Retinal pigment epithelial cell (primary cell): ENCODE measurements around the gene DNMT1.
A peak's percentile ranks its signal among the peaks of the same experiment; 100 is the strongest.
"Not testable (repeated sequence)": the region's sequence is repeated elsewhere in the genome, so short reads cannot be mapped to it uniquely, and the experiment has no call there.

Source experiments
- DNase-seq: peaks from one replicate; pipeline ENCODE4 v3.0.0-alpha.2; 2010; ENCODE audit warnings: low read depth
- H3K4me3 ChIP-seq: 2 replicates; pipeline ENCODE4 v1.5.1; 2011; ENCODE audit warnings: mild to moderate bottlenecking, low read length, control low read depth, moderate library complexity
- CTCF ChIP-seq: conservative IDR thresholded peaks from 2 replicates; pipeline ENCODE4 v1.5.1; 2011; ENCODE audit warnings: low read depth, low read length, control low read depth, inconsistent platforms

The DNMT1 gene

GRCh38 chr19:10205636-10206035 lies 10.9 kb upstream of the DNMT1 start:
- DNase-seq = no peak
- H3K4me3 ChIP-seq = no peak overlapping the region
- no peak for TF ChIP-seq CTCF

- TF ChIP-seq CTCF = no peak
- H3K4me3 ChIP-seq = no peak overlapping the region
- no peak for DNase-seq
Observed at GRCh38 chr19:10203686-10204085, 8.9 kb upstream of the DNMT1 start.

DNA sequence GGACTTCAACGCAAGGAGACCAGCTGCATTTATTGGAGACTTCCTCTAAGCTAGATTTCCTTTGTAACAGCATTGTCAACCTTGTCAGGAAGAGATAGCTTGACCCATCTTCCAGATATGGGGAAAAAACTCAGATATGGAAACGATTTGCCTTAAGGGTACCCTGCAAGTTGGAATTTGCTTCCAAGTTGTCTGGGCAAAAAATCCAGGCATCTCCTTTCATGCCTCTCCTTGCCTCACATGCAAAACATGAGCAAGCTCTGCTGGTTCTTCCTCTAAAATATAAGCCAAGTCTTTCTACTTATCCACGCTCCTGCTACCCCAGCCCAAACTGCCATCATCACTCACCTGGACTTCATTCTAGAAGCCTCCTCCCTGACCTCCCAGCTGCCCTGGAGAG lies 6.4 kb upstream of the DNMT1 start:
- no peak for TF ChIP-seq CTCF
- H3K4me3 ChIP-seq = no peak overlapping the region
- no peak for DNase-seq

DNA sequence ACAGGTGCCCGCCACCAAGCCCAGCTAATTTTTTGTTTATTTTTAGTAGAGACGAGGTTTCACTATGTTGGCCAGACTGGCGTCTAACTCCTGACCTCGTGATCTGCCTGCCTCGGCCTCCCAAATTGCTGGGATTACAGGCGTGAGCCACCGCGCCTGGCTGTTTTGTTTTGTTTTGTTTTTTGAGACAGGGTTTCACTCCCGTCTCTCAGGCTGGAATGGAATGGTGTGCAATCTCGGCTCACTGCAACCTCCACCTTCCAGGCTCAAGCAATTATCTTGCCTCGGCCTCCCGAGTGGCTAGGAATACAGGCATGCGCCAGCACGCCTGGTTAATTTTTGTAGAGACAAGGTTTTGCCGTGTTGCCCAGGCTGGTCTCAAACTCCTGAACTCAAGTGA lies 5.3 kb upstream of the DNMT1 start:
- H3K4me3 ChIP-seq, DNase-seq: not testable (repeated sequence)

DNA sequence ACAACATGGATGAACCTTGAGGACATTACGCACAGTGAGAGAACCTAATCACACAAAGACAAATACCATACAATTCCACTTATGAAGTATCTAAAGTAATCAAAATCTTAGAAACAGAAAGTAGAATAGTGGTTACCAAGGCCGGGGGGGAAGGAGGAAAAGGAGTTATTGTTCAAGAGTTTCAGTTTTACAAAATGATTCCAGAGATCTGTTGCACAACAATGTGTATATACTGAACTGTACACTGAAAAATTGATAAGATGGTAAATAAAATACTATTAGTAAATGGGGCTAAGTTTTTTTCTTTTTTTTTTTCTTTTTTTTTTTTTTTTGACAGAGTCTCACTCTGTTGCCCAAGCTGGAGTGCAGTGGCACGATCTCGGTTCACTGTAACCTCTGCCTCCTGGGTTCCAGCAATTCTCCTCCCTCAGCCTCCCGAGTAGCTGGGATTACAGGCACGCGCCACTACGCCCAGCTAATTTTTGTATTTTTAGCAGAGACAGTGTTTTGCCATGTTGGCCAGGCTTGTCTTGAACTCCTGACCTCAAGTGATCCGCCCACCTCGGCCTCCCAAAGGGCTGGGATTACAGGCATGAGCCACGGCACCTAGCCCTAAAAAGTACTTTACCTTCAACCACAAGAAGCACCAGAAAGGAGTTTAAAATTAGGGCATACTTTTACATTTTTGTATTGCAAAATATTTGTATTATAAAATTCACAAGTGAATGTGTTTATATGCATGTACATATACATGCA lies 4.3 kb upstream of the DNMT1 start:
- H3K4me3 ChIP-seq, DNase-seq: not testable (repeated sequence)

GRCh38 chr19:10195199-10195519 lies 406 bp upstream of the DNMT1 start:
- H3K4me3 ChIP-seq = peak overlapping the region; percentile 85
- no peak for DNase-seq
- TF ChIP-seq CTCF = no peak

DNA sequence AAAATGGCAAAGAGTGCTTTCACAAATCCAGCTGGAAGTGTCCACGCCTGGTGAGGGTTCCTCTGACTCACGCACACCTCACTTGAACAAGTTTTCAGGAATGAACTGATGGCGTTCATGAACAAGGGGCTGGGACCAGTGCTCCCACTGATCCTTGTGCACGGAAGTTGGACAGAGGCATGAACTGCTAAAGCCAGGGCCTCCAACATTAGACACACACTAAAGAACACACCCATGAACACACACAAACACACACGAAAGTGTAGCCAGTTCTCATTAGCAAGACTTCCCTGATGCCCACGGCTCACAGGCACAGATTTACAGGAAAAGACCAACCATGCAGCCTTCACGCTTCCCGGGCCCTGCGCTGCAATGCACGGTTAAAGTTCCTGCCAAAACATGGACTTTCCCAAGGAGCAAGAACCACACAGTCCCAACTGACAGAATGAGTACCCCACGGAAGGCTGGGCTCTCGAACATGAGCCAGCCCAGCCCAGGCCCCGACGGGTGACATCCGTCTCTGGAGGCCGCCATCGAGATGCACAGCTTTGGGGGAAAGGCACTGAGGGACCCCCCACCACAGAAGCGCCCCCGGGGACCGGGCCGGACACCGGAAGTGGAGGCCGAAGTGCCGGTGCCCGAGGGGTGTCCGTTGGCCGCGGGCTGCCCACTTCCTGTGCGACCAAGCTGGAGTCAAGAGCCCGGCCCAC lies 808 bp downstream of the DNMT1 start:
- peak overlapping the region; percentile 85 for H3K4me3 ChIP-seq
- DNase-seq = no peak
- no peak for TF ChIP-seq CTCF

- DNase-seq = no peak
- TF ChIP-seq CTCF = no peak
- H3K4me3 ChIP-seq = no peak overlapping the region
Observed at GRCh38 chr19:10192922-10193321, 1.8 kb downstream of the DNMT1 start.
